Measurements from ENCODE around the gene DYTN. TPM values are rescaled to one million over a fixed set of nuclear protein-coding genes. Genes with fewer than 3 reads are reported as not detected.

The DYTN gene
- total RNA-seq (under 1 TPM in 1 of 2 donors, not detected in 1; 0.10 TPM), polyA plus RNA-seq (ENCODE audit: insufficient read length in 6 of 6) (under 1 TPM in 1 of 6 donors, not detected in 5; 0.27 TPM)
- long read RNA-seq, donor 1 = 0 reads
- long read RNA-seq, donor 2 = 0 reads
- long read RNA-seq, donor 3 = 0 reads
- long read RNA-seq, donor 4 = 0 reads
- long read RNA-seq, donor 5, partial matches to known transcripts = 25 of 38 reads
- long read RNA-seq, donor 5, other reads (novel, unspliced or antisense) = 13 of 38 reads
- long read RNA-seq, donor 6 = 0 reads
- long read RNA-seq, donor 7 = 0 reads
- long read RNA-seq, donor 8, partial matches to known transcripts = 33 of 41 reads
- long read RNA-seq, donor 8, other reads (novel, unspliced or antisense) = 8 of 41 reads
- long read RNA-seq, donor 9 = 0 reads
- long read RNA-seq, donor 10, partial matches to known transcripts = 1 of 1 reads
- long read RNA-seq, donor 10, other reads (novel, unspliced or antisense) = 0 of 1 reads
- long read RNA-seq, donor 11 = 0 reads
- long read RNA-seq, donor 12 = 0 reads

- H3K4me3 ChIP-seq = no peak within 1 kb of the TSS
- no peak within 1 kb of the TSS for H3K27ac ChIP-seq
- no peaks in the 10 kb centered on the region for H3K4me1 ChIP-seq
- no peaks in the 10 kb centered on the region for H3K9me3 ChIP-seq
- intact Hi-C loops (cut with DNase I) = no loop called here
- H3K36me3 ChIP-seq = no peaks in the 10 kb centered on the region
- ATAC-seq (no peak), DNase-seq (no peak)
- H3K27me3 ChIP-seq = peaks cover 0 to 4% of the 10 kb centered on the region in 2 donors
- no peak for TF ChIP-seq CTCF (IDR thresholded peaks at IDR 0.05)
Measured at GRCh38 chr2:206718296-206718695, at the start of gene DYTN. Gene DYTN (minus strand): TSS chr2:206718396. CDS start chr2:206718279, 117 bp downstream.

- no peaks in the 10 kb centered on the region for H3K27me3 ChIP-seq
- no peaks in the 10 kb centered on the region for H3K9me3 ChIP-seq
- peaks cover 0 to 29% of the 10 kb centered on the region in 2 donors for H3K36me3 ChIP-seq
- peak overlapping the region; percentile 84 to 86 for H3K27ac ChIP-seq
- DNase-seq (no peak), ATAC-seq (no peak)
- no peak for TF ChIP-seq CTCF (IDR thresholded peaks at IDR 0.05)
- peak overlapping the region; percentile 70 to 80 for H3K4me3 ChIP-seq
- H3K4me1 ChIP-seq = peaks cover 13 to 30% of the 10 kb centered on the region in 2 donors
- intact Hi-C loops (cut with DNase I) = no loop called here
Measured at GRCh38 chr2:206766057-206766930, 48.1 kb upstream of the DYTN start.

GRCh38 chr2:206765242-206766056 is 47.3 kb upstream of the DYTN start, which contains the start of the genes FASTKD2 and MDH1B:
Gene FASTKD2 (plus strand): TSS chr2:206765606. CDS start chr2:206766694, 1,088 bp downstream.
Gene MDH1B (minus strand): TSS chr2:206765328. CDS start chr2:206765271, 57 bp downstream.
- H3K27me3 ChIP-seq = no peaks in the 10 kb centered on the region
- ATAC-seq (peak; percentile 97), DNase-seq (peak; percentile 87 to 97 (median 94))
- peak within 1 kb of the TSS; percentile 84 to 86 for H3K27ac ChIP-seq
- H3K4me3 ChIP-seq = peak within 1 kb of the TSS; percentile 70 to 80
- H3K4me1 ChIP-seq = peaks cover 13 to 30% of the 10 kb centered on the region in 2 donors
- no peaks in the 10 kb centered on the region for H3K9me3 ChIP-seq
- intact Hi-C loops (cut with DNase I) = no loop called here
- H3K36me3 ChIP-seq = peaks cover 0 to 21% of the 10 kb centered on the region in 2 donors
- TF ChIP-seq CTCF (IDR thresholded peaks at IDR 0.05) = no peak

- Histone ChIP-seq H3K27ac (peak overlapping the region; percentile 84 to 86), H3K4me1 (peaks cover 13 to 30% of the 10 kb centered on the region in 2 donors), H3K9me3 (no peaks in the 10 kb centered on the region), H3K36me3 (peaks cover 0 to 16% of the 10 kb centered on the region in 2 donors), H3K27me3 (no peaks in the 10 kb centered on the region), H3K4me3 (peak overlapping the region; percentile 70 to 80)
- TF ChIP-seq CTCF (IDR thresholded peaks at IDR 0.05) = no peak
- intact Hi-C loops (cut with DNase I) = no loop called here
- ATAC-seq = no peak
- no peak for DNase-seq
Measured at GRCh38 chr2:206764673-206765241, 46.6 kb upstream of the DYTN start.
